Activated naive CD8-positive, alpha-beta T cell treated with anti-CD3 and anti-CD28 coated beads for 36 hours (primary cell): ENCODE measurements around the gene NOL4L. TPM values are rescaled to one million over a fixed set of nuclear protein-coding genes. Genes with fewer than 3 reads are reported as not detected.
"Not testable (repeated sequence)": the region's sequence is repeated elsewhere in the genome, so short reads cannot be mapped to it uniquely, and the experiment has no call there.

Experiments
- DNase-seq: peaks from one replicate; pipeline ENCODE4 v3.0.0; 2021
- H3K27ac Mint-ChIP-seq: one replicate; pipeline ENCODE4 v1.8.0; 2022; ENCODE audit warnings: mild to moderate bottlenecking, moderate library complexity, mixed read lengths
- H3K27me3 Mint-ChIP-seq: one replicate; pipeline ENCODE4 v1.8.0; 2022; ENCODE audit warnings: mild to moderate bottlenecking, mixed read lengths
- H3K36me3 Mint-ChIP-seq: one replicate; pipeline ENCODE4 v1.8.0; 2021; ENCODE audit warnings: mild to moderate bottlenecking, mixed read lengths
- H3K4me1 Mint-ChIP-seq: one replicate; pipeline ENCODE4 v1.8.0; 2021; ENCODE audit warnings: mixed read lengths
- H3K4me3 Mint-ChIP-seq: one replicate; pipeline ENCODE4 v1.8.0; 2022; ENCODE audit warnings: mild to moderate bottlenecking, moderate library complexity, mixed read lengths
- H3K9me3 Mint-ChIP-seq: one replicate; pipeline ENCODE4 v1.8.0; 2022; ENCODE audit warnings: mixed read lengths
- total RNA-seq, 2 experiments: library from RNA; stranded (reverse); gene quantifications; one replicate each; pipeline ENCODE4 v1.2.3, GENCODE V29; 2021

Gene NOL4L
- total RNA-seq, 2 experiments from 2014 or later: 15.9 TPM

- no peak overlapping the region for H3K4me3 Mint-ChIP-seq
- H3K27me3 Mint-ChIP-seq: no peaks in the 10 kb centered on the region
- DNase-seq: no peak
- H3K27ac Mint-ChIP-seq: no peak overlapping the region
- H3K4me1 Mint-ChIP-seq: peaks cover 61% of the 10 kb centered on the region
- H3K9me3 Mint-ChIP-seq: no peaks in the 10 kb centered on the region
- H3K36me3 Mint-ChIP-seq: peaks cover 48% of the 10 kb centered on the region
These were observed 173.0 kb downstream of the NOL4L start for GRCh38 chr20:32411955-32412706.

GRCh38 chr20:32407131-32407750 is 177.9 kb downstream of the NOL4L start:
- peaks cover 53% of the 10 kb centered on the region for H3K4me1 Mint-ChIP-seq
- not testable (repeated sequence) for H3K27me3 Mint-ChIP-seq, H3K9me3 Mint-ChIP-seq
- peak; percentile 65 for DNase-seq
- peak overlapping the region; percentile 85 for H3K27ac Mint-ChIP-seq
- peak overlapping the region; percentile 74 for H3K4me3 Mint-ChIP-seq
- H3K36me3 Mint-ChIP-seq: peaks cover 41% of the 10 kb centered on the region

GRCh38 chr20:32406701-32407100 is 178.4 kb downstream of the NOL4L start:
- no peak for DNase-seq
- H3K4me1 Mint-ChIP-seq: peaks cover 48% of the 10 kb centered on the region
- H3K27ac Mint-ChIP-seq: peak overlapping the region; percentile 85
- no peaks in the 10 kb centered on the region for H3K27me3 Mint-ChIP-seq
- peaks cover 39% of the 10 kb centered on the region for H3K36me3 Mint-ChIP-seq
- peak overlapping the region; percentile 74 for H3K4me3 Mint-ChIP-seq
- H3K9me3 Mint-ChIP-seq: no peaks in the 10 kb centered on the region

GRCh38 chr20:32404017-32404416 is 181.1 kb downstream of the NOL4L start:
- H3K4me1 Mint-ChIP-seq: peaks cover 50% of the 10 kb centered on the region
- H3K9me3 Mint-ChIP-seq: no peaks in the 10 kb centered on the region

GRCh38 chr20:32400476-32400875 is 184.7 kb downstream of the NOL4L start:
- H3K4me3 Mint-ChIP-seq: no peak overlapping the region
- H3K9me3 Mint-ChIP-seq: peaks cover 8% of the 10 kb centered on the region
- peaks cover 48% of the 10 kb centered on the region for H3K36me3 Mint-ChIP-seq
- DNase-seq: no peak
- no peaks in the 10 kb centered on the region for H3K27me3 Mint-ChIP-seq
- H3K4me1 Mint-ChIP-seq: peaks cover 27% of the 10 kb centered on the region
- no peak overlapping the region for H3K27ac Mint-ChIP-seq

More at GRCh38 chr20:32404017-32404416, 181.1 kb downstream of the NOL4L start:
- no peak overlapping the region for H3K27ac Mint-ChIP-seq
- H3K27me3 Mint-ChIP-seq: no peaks in the 10 kb centered on the region
- DNase-seq: no peak
- peaks cover 49% of the 10 kb centered on the region for H3K36me3 Mint-ChIP-seq
- no peak overlapping the region for H3K4me3 Mint-ChIP-seq

GRCh38 chr20:32397567-32398084 is 187.5 kb downstream of the NOL4L start:
- peaks cover 20% of the 10 kb centered on the region for H3K4me1 Mint-ChIP-seq
- peaks cover 70% of the 10 kb centered on the region for H3K36me3 Mint-ChIP-seq
- no peaks in the 10 kb centered on the region for H3K27me3 Mint-ChIP-seq
- H3K9me3 Mint-ChIP-seq: peaks cover 16% of the 10 kb centered on the region
- peak overlapping the region; percentile 67 for H3K27ac Mint-ChIP-seq
- no peak for DNase-seq
- H3K4me3 Mint-ChIP-seq: no peak overlapping the region

- Mint-ChIP-seq H3K4me1 (peaks cover 21% of the 10 kb centered on the region), H3K27ac (no peak overlapping the region), H3K27me3 (no peaks in the 10 kb centered on the region), H3K36me3 (peaks cover 66% of the 10 kb centered on the region), H3K9me3 (peaks cover 16% of the 10 kb centered on the region), H3K4me3 (no peak overlapping the region)
- DNase-seq: no peak
These were observed 188.4 kb downstream of the NOL4L start for GRCh38 chr20:32396646-32397160.

GRCh38 chr20:32395066-32395465 is 190.1 kb downstream of the NOL4L start:
- H3K36me3 Mint-ChIP-seq: peaks cover 61% of the 10 kb centered on the region
- peaks cover 16% of the 10 kb centered on the region for H3K9me3 Mint-ChIP-seq
- H3K4me1 Mint-ChIP-seq: peaks cover 19% of the 10 kb centered on the region
- H3K27ac Mint-ChIP-seq: no peak overlapping the region
- no peaks in the 10 kb centered on the region for H3K27me3 Mint-ChIP-seq
- no peak for DNase-seq
- no peak overlapping the region for H3K4me3 Mint-ChIP-seq

Other genes with a start within 250 kb of the NOL4L start
- gene ASXL1, start 227.0 kb downstream of the NOL4L start, total RNA-seq: 100 to 1,000 TPM in 1 of 2 experiments, 10 to 100 TPM in 1; 97.5 to 100 TPM
- under 1 TPM in 1 of 2 experiments, not detected in 1; 0.04 TPM for gene C20orf203, start 88.6 kb upstream of the NOL4L start, total RNA-seq
- 10 to 100 TPM; 31.2 to 31.5 TPM for gene COMMD7, start 158.1 kb upstream of the NOL4L start, total RNA-seq
- 1 to 10 TPM; 2.6 TPM for gene DNMT3B, start 177.1 kb upstream of the NOL4L start, total RNA-seq
- gene MAPRE1, start 234.6 kb upstream of the NOL4L start, total RNA-seq: 100 to 1,000 TPM; 154 to 156 TPM